ENCODE results near the gene SYN1. TPM values are rescaled to one million over a fixed set of nuclear protein-coding genes. Genes with fewer than 3 reads are reported as not detected.
"Not testable (repeated sequence)": the region's sequence is repeated elsewhere in the genome, so short reads cannot be mapped to it uniquely, and the experiment has no call there.

Gene SYN1
- polyA plus RNA-seq, 4 donors, result 4.2 to 8.7 (median 6.1) TPM

- DNase-seq (ENCODE audit: low read depth in 4 of 4, low spot score in 3 of 4), result not testable (repeated sequence)
Measured at GRCh38 chrX:47603125-47603524, 16.5 kb downstream of the SYN1 start.

- DNase-seq (ENCODE audit: low read depth in 4 of 4, low spot score in 3 of 4), result no peak
Measured at GRCh38 chrX:47597222-47597621, 22.4 kb downstream of the SYN1 start.

GRCh38 chrX:47596256-47596655 lies 23.4 kb downstream of the SYN1 start:
- no peak for DNase-seq (ENCODE audit: low read depth in 4 of 4, low spot score in 3 of 4)

- no peak for DNase-seq (ENCODE audit: low read depth in 4 of 4, low spot score in 3 of 4)
Measured at GRCh38 chrX:47595716-47596251, 23.9 kb downstream of the SYN1 start.

GRCh38 chrX:47593522-47593921 lies 26.1 kb downstream of the SYN1 start:
- no peak for DNase-seq (ENCODE audit: low read depth in 4 of 4, low spot score in 3 of 4)

GRCh38 chrX:47590984-47591383 lies 28.7 kb downstream of the SYN1 start:
- DNase-seq (ENCODE audit: low read depth in 4 of 4, low spot score in 3 of 4), result no peak

GRCh38 chrX:47587906-47588735 lies 31.5 kb downstream of the SYN1 start:
- no peak for DNase-seq (ENCODE audit: low read depth in 4 of 4, low spot score in 3 of 4)

GRCh38 chrX:47587091-47587891 lies 32.4 kb downstream of the SYN1 start:
- no peak for DNase-seq (ENCODE audit: low read depth in 4 of 4, low spot score in 3 of 4)

- DNase-seq (ENCODE audit: low read depth in 4 of 4, low spot score in 3 of 4), result no peak
Measured at GRCh38 chrX:47586043-47586787, 33.4 kb downstream of the SYN1 start.

GRCh38 chrX:47585273-47585672 lies 34.4 kb downstream of the SYN1 start:
- no peak for DNase-seq (ENCODE audit: low read depth in 4 of 4, low spot score in 3 of 4)

- no peak for DNase-seq (ENCODE audit: low read depth in 4 of 4, low spot score in 3 of 4)
Measured at GRCh38 chrX:47584714-47585113, 34.9 kb downstream of the SYN1 start.

- no peak for DNase-seq (ENCODE audit: low read depth in 4 of 4, low spot score in 3 of 4)
Measured at GRCh38 chrX:47583240-47583861, 36.3 kb downstream of the SYN1 start.

GRCh38 chrX:47581731-47582647 lies 37.7 kb downstream of the SYN1 start, which contains the start of gene TIMP1:
Gene TIMP1 (plus strand): TSS chrX:47582436. CDS start chrX:47583416, 980 bp downstream.
- peak in 3 of 4 donors; percentile 48 to 65 (median 51) for DNase-seq (ENCODE audit: low read depth in 4 of 4, low spot score in 3 of 4)

- DNase-seq (ENCODE audit: low read depth in 4 of 4, low spot score in 3 of 4), result no peak
Measured at GRCh38 chrX:47579537-47579936, 40.1 kb downstream of the SYN1 start.

- DNase-seq (ENCODE audit: low read depth in 4 of 4, low spot score in 3 of 4), result no peak
Measured at GRCh38 chrX:47578692-47579091, 41.0 kb downstream of the SYN1 start.

GRCh38 chrX:47577901-47578300 lies 41.8 kb downstream of the SYN1 start:
- no peak for DNase-seq (ENCODE audit: low read depth in 4 of 4, low spot score in 3 of 4)

- no peak for DNase-seq (ENCODE audit: low read depth in 4 of 4, low spot score in 3 of 4)
Measured at GRCh38 chrX:47577424-47577823, 42.2 kb downstream of the SYN1 start.

GRCh38 chrX:47576021-47576898 lies 43.4 kb downstream of the SYN1 start:
- DNase-seq (ENCODE audit: low read depth in 4 of 4, low spot score in 3 of 4), result no peak
